ENCODE data around the gene EP400.
"Not testable (repeated sequence)": the region's sequence is repeated elsewhere in the genome, so short reads cannot be mapped to it uniquely, and the experiment has no call there.

Gene EP400

DNA sequence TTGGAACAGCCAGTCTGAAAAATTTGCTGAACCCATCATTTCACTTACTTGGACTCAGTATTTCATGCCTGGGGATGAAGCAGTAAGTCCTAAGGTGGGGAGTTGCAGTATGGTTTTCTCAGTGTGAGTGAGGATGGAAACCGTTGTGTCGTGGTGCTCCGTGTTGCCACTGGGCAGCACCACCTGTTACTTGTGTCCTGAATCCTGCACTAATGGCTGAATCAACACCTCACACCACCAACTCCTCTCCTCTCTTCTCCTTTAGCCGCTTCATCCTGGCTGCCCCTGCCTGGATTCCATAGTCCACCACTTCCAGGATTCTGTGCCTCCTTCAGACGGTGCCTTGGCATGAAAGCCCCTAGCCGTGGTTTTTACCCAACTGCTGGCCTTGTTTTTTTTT, 3.0 kb upstream of the EP400 start:
- no peak for DNase-seq (ENCODE audit: low read depth)
- no peak for TF ChIP-seq CTCF (IDR thresholded peaks at IDR 0.05; ENCODE audit: control insufficient read depth, extremely low read depth, insufficient read depth)
- H3K4me3 ChIP-seq (ENCODE audit: low read depth, low read length), result no peak overlapping the region

DNA sequence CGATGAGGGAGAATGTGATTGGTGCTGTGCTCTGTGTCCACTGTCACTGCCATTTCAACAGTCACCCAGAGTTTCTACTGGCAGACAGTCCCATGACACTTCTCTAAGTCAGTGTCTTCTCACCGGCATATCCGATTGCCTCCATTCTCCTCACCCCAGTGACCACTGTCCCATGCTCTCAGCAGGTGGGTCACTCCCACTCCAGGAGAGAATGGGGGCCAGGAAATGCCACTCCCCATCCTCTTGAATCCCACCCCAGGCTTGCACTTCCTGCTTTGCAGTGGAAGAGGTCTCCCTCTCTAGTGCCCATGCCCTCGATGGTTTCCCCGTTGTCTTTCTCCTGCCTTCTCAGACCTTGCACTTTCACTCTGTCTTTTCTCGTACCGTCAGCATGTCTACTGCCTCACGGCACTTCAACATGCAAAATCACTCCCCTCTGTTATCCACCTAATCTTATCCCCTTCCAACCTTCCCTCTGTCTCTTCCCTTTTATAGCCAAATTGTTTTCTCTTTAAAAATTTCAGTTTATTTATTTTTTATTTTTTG, 2.2 kb upstream of the EP400 start:
- no peak for TF ChIP-seq CTCF (IDR thresholded peaks at IDR 0.05; ENCODE audit: control insufficient read depth, extremely low read depth, insufficient read depth)
- no peak for DNase-seq (ENCODE audit: low read depth)
- H3K4me3 ChIP-seq (ENCODE audit: low read depth, low read length), result no peak overlapping the region

GRCh38 chr12:131948166-131948712, 1.5 kb upstream of the EP400 start:
- H3K4me3 ChIP-seq (ENCODE audit: low read depth, low read length), result no peak overlapping the region
- no peak for TF ChIP-seq CTCF (IDR thresholded peaks at IDR 0.05; ENCODE audit: control insufficient read depth, extremely low read depth, insufficient read depth)
- DNase-seq (ENCODE audit: low read depth), result no peak

DNA sequence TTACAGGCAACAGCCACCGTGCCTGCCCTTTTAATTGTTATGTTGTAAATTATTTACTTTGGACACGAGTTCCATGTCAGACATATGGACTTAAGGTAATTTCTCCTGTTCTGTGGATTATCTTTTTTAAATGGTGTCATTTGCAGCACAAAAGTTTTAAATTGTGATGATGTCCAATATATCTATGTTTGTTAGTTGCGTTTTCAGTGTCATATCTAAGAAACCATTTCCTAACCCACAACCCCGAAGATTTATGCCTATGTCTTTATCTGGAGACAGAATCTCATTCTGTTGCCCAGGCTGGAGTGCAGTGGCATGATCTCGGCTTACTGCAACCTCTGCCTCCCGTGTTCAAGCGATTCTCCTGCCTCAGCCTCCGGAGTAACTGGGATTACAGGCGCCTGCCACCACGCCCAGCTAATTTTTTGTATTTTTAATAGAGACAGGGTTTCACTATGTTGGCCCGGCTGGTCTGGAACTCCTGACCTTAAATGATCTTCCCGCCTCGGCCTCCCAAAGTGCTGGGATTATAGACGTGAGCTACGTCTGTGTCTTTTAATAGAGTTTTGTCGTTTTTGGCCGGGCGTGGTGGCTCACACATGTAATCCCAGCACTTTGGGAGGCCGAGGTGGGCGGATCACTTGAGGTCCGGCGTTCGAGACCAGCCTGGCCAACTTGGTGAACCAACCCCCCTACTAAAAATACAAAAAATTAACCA, 870 bp upstream of the EP400 start:
- peak overlapping the region; percentile 50 for H3K4me3 ChIP-seq (ENCODE audit: low read depth, low read length)
- DNase-seq (ENCODE audit: low read depth), result not testable (repeated sequence)

GRCh38 chr12:131950182-131950913, 606 bp downstream of the EP400 start:
- TF ChIP-seq CTCF (IDR thresholded peaks at IDR 0.05; ENCODE audit: control insufficient read depth, extremely low read depth, insufficient read depth), result no peak
- DNase-seq (ENCODE audit: low read depth), result no peak
- H3K4me3 ChIP-seq (ENCODE audit: low read depth, low read length), result peak overlapping the region; percentile 63

GRCh38 chr12:131953810-131954209, 4.1 kb downstream of the EP400 start:
- not testable (repeated sequence) for DNase-seq (ENCODE audit: low read depth); H3K4me3 ChIP-seq (ENCODE audit: low read depth, low read length)

DNA sequence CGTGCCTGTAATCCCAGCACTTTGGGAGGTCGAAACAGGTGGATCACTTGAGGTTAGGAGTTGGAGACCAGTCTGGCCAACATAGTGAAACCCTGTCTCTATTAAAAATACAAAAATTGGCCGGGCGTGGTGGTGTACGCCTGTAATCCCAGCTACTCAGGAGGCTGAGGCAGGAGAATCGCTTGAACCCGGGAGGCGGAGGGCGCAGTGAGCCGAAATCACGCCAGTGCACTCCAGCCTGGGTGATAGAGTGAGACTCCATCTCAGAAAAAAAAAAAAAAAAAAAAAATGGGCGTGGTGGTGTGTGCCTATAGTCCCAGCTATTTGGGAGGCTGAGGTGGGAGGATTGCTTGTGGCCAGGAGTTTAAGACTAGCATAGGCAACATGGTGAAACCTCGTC, 4.7 kb downstream of the EP400 start:
- not testable (repeated sequence) for DNase-seq (ENCODE audit: low read depth); H3K4me3 ChIP-seq (ENCODE audit: low read depth, low read length)

GRCh38 chr12:131959116-131959515, 9.4 kb downstream of the EP400 start:
- H3K4me3 ChIP-seq (ENCODE audit: low read depth, low read length), result no peak overlapping the region
- no peak for TF ChIP-seq CTCF (IDR thresholded peaks at IDR 0.05; ENCODE audit: control insufficient read depth, extremely low read depth, insufficient read depth)
- DNase-seq (ENCODE audit: low read depth), result no peak

All from LNCaP clone FGC (cell line).